Renal cortex interstitium (tissue), 11 donors: ENCODE data around the gene LORICRIN. TPM values are rescaled to one million over a fixed set of nuclear protein-coding genes. Genes with fewer than 3 reads are reported as not detected.

Experiments
- DNase-seq, 11 donors: peaks; one replicate each; pipeline ENCODE4 v3.0.0-alpha.2; 2013; ENCODE audit warnings: low read depth in 9 of 11, low spot score in 4 of 11; ENCODE audit errors: extremely low read depth in 1 of 11
- polyA plus RNA-seq, 3 donors: library from polyadenylated mRNA; unstranded; fragments of 120-200 nt; gene quantifications; one replicate each; pipeline ENCODE4 v1.2.1, GENCODE V29; 2013; ENCODE audit not compliant: insufficient read length in 3 of 3

Gene LORICRIN
- polyA plus RNA-seq, 3 donors, result not detected

DNA sequence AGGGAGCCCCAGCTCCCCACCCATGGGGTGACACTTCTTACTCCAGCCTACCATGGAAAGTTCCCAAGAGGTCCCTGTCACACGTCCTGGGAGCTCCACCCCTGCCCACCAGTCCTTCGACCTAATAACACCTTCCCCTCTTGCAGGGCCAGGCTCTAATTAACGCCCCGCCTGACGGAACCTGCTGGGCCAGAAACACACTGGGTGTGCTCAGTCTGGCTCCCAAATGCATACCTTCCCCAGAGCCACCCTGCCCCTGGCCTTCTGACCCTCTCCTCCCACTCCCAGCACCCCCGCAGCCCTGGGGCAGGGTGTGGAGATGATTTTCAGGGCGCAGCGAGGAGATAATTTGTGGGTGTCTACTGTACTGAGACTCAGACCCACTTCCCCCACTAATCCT, 32.7 kb downstream of the LORICRIN start:
- no peak for DNase-seq

DNA sequence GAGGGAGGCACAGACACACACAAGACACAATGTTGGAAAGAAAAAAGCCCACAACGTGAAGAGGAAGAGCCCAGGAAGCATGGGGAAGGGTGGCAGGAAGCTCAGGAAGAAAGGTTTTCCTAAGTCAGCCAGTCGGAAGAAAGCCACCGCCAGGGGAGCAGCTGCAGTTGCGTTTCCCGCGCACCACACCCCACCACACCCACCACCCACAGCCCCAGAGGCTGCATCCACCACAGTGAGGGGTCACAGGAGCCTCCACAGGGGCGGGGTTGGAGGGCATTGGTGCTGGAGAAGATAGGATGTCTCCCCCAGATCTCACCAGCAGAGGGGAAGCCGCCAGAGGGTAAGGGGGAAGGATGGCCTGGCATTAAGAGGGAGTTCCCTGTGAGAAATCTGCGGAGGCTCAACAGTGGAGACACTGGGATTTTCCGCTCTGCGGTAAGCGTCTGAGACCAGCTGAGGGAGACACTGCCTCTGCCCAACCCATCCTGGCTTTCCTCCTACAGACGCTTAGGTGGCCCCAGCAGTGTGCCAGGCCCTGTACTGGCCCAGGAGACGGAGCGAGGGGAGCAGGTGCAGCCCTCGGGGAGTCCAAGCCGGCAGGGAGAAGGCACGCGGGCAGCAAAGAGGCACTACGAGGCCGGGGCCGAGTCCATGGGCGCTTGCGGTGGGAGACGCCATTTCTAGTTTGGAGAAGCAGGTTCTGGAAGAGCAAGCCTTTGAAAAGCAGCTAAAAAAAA, 33.4 kb downstream of the LORICRIN start:
- no peak for DNase-seq

DNA sequence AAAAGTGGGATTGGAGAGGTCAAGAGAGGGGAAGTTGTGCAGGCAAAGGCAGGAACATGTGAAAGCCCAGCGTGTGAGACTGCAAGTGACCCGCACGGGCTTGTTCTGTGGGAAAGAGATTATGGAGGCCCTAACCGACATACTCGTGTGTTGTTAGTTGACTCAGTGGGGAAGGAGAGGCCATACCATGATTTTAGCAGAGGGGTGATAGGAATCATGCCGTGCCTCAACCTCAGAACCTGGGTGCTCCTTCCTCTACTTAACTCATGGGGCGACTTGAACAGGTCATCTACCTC, 33.9 kb downstream of the LORICRIN start:
- DNase-seq, result no peak

DNA sequence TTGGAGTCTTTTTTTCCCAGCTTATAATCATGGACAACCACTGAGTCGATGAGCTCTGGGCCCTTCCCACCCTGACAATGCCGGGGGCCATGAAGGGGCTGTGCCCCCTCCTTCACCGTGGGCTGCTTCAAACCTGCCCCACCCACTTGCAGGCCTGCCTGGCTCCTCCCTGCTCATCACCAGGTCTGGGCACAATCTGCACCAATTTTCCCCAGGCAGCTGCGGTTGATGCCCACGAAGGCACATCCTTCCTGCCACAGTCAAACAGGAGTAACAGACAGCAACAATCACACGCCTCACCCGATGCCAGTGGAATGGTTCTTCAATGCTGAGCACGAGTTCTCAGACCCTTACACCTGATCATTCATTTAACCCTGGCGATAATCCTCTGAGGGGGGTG, 34.4 kb downstream of the LORICRIN start:
- no peak for DNase-seq

DNA sequence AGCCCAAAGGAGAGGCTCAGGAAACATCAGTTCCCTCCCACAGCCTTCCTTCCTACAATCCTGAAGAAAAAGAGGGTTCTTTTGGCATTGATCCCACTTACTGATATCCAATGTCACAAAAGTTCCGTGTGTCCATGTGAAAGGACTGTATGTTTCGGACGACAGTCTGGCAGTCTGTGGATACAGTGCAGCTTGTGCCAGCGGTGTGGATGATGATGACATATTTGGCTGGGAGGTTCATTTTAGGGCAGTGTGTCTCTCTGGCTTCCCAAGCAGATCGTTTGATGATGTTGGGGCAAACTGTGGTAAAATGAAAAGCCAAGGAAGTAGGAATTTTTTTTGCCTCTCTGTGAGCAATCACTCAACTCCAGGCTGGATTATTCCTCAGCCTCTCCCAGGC, 42.8 kb downstream of the LORICRIN start:
- no peak for DNase-seq

DNA sequence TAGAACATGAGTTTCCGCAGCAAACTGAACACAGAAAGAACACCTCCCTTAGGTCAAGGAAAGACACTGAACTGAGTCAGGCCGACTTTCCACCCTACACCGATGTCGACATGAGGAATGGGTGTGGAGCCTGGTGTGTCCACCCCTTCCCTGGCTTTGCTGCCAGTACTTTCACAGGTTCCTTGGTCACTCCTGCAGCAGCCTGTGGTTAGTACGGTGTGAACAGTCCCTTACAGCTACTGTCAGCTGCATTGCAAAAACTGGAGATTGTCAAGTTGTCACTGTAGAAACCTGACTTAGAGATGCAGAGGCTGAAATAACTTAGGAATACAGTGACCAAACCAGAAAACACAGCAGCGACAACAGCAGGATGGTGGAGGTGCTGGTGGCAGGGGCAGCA, 46.2 kb downstream of the LORICRIN start:
- no peak for DNase-seq

DNA sequence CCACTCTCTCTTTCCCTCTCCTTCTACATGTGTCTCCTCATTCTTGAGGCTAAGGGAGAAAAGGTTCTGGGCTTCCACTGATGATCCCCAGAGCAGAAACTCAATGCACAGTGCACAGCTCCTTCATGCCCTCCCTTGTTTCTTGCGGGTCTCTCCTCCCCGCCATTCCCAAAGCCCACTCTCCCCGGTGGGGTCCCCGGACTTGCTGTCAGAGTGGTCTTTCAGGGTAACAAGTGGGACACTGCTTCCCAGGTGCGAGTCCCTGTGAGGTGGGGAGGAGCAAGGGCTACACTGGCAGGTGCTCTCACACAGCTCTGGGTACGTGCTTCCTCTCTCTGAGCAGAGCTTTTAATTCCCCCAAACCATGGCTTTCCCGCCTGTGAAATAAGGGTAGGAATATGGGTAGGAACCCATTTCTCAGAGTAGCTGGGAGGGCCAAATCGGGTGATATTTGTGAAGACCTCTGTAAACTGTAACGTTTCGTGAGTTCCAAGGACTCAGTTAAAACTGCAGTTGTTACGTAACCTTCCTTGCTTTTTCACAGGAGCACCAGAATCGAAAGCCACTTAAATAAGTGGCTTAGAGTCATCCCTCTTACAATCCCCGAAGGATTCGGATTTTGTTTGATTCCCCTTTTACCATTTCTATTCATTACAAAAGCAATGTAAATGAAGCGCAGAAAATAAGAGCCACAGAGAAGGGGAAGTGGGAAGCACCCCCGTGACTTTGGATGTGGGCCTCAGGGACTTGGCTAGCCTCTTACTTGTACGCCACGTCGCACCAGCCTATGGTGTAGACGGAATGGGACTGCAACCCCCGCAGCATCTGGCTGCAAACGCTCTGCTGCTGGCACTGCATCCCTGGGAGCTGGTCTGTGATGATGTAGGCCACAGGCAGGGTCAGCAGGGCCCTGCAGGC, 47.1 kb downstream of the LORICRIN start:
- no peak for DNase-seq

DNA sequence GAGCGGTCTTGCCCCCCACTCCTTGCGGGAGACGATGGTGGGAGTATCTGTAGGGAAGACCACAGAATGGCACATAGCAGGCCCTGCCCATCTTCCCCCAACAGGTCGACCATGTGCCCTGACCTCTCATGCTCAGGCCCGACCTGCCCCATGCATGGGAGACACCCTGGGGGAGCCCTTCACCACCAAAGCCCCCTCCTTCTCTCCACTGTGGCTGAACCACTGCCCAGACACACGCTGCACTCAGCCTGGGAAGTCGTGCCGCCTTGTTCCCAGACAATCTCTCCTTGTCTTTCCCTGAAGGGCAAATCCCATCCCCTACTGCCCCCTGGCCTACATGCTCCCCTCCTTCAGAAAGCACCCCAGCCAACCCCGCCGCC, 47.7 kb downstream of the LORICRIN start:
- DNase-seq, result no peak

DNA sequence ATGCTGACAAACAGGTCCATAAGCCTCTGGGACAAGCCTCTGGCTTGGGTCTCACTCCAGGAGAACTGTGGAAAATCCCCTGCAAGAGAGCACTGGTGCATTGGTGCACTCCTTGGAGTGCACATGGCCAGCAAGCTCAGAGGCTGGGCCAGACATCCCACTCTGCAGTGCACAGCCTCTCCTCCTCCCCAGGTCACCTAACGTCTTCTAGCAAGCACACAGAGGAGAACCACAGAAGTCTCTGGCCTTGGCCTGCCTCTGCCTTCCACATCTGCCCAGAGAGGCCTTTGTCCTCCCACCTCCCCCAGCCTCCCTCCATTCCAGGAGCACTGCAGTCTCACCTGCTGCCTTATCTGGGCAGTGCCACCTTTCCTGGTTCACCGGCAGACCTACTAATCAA, 49.1 kb downstream of the LORICRIN start:
- DNase-seq, result no peak

DNA sequence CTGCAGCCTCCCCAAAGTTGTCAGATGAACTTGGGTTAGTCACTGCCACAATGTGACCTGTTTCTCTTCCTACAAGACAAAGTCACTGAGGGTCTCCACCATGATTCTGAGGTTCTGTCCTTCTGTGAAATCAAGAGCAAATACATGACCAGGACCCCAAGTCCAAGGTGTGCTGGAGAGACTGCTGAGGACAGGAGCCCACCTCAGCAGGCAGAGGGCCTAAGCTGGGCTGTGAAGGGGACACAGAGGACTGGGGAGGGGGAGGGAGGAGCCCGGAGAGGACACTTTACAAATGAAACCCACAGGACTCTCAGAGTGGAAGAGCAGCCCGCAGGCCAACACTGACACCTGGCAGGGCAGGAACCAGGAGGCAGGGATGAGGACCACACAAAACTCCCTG, 50.0 kb downstream of the LORICRIN start:
- DNase-seq, result no peak

DNA sequence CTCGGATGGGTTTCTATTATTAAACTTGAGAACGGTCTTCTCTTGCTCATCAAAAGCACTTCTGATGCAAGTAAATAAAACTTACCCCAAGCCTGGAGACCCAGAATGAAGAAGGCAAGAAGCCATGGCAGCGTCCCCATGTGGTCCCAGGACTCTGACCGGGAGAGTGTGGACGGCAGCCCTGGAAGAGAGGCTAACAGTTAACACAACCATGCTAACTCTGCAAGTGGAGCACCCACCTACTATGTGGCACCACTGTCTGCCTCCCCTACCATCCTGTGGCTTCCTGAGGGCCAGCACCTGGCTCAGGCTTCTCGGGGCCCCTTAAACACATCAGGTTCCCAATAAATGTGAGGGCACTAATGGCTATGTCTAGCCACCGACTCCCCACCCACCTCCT, 51.0 kb downstream of the LORICRIN start:
- no peak for DNase-seq

Other genes with a start within 250 kb of the LORICRIN start
- gene SPRR1B, start 228.5 kb upstream of the LORICRIN start, polyA plus RNA-seq, result not detected
- not detected for gene SPRR2D, start 218.6 kb upstream of the LORICRIN start, polyA plus RNA-seq
- not detected for gene SPRR2A, start 202.2 kb upstream of the LORICRIN start, polyA plus RNA-seq
- gene SPRR2B, start 188.1 kb upstream of the LORICRIN start, polyA plus RNA-seq, result not detected
- gene SPRR2E, start 165.2 kb upstream of the LORICRIN start, polyA plus RNA-seq, result not detected
- not detected for gene SPRR2F, start 146.2 kb upstream of the LORICRIN start, polyA plus RNA-seq
- not detected for gene SPRR2G, start 108.8 kb upstream of the LORICRIN start, polyA plus RNA-seq
- not detected for gene LELP1, start 56.3 kb upstream of the LORICRIN start, polyA plus RNA-seq
- not detected for gene PRR9, start 42.1 kb upstream of the LORICRIN start, polyA plus RNA-seq
- not detected for gene PGLYRP3, start 53.3 kb downstream of the LORICRIN start, polyA plus RNA-seq
- not detected for gene PGLYRP4, start 89.2 kb downstream of the LORICRIN start, polyA plus RNA-seq
- 10 to 100 TPM; 17.2 to 29.4 (median 27.6) TPM for gene S100A9, start 98.2 kb downstream of the LORICRIN start, polyA plus RNA-seq
- 1 to 10 TPM; 1.3 to 2.6 (median 2.4) TPM for gene S100A12, start 115.9 kb downstream of the LORICRIN start, polyA plus RNA-seq
- 10 to 100 TPM in 2 of 3 donors, 1 to 10 TPM in 1; 9.8 to 24.0 (median 20.8) TPM for gene S100A8, start 131.4 kb downstream of the LORICRIN start, polyA plus RNA-seq
- gene S100A7A, start 156.8 kb downstream of the LORICRIN start, polyA plus RNA-seq, result not detected
- gene S100A7, start 201.0 kb downstream of the LORICRIN start, polyA plus RNA-seq, result under 1 TPM; 0.56 to 0.65 (median 0.61) TPM